ENCODE data around the gene PON1. TPM values are rescaled to one million over a fixed set of nuclear protein-coding genes. Genes with fewer than 3 reads are reported as not detected.

The PON1 gene
- total RNA-seq, 4 donors from 2014 or later, result not detected

DNA sequence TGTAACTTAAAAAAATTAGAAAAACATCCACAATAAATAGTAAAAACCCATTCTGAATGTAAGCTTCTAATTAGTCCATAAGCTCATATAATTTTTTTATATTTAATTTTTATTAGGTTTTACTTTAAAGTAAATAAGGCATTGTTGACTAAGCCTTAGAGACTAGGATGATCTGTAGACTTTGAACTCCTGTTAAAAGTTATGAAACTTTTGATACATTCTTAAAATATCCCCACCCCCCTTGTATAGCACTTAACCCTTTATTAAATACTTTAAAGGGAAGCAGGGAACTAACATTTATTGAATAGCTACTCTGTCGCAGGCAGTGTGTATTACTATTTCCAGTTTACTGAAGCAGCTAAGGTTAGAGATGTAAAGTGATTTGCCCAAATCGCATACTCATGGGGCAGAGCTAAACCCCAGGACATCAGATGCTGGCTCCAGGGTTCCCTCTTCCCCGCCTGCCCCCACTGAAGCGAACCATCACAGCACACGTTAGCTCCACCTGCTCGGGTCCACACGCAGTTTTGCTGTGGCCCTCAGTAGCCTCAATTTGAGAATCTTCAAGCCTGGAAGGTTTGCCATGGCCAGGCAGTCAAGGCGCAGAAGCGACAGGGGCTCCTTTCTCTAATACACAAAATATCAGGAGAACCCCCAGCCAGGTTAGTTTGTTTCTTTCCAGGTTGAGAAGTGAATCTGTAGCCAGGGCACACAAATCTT is 762 bp downstream of the PON1 start:
- intact Hi-C loops (cut with DNase I), result no loop called here
- WGBS, 2 donors, result 84 to 90% methylated on average over 9 of the region's 9 CpGs
- no peak overlapping the region for H3K4me3 ChIP-seq (replicated peaks in 1 of 3)
- no peaks in the 10 kb centered on the region for H3K36me3 ChIP-seq
- DNase-seq, result no peak
- H3K27me3 ChIP-seq, result no peaks in the 10 kb centered on the region
- no peaks in the 10 kb centered on the region for H3K4me1 ChIP-seq
- H3K9me3 ChIP-seq, result no peaks in the 10 kb centered on the region
- TF ChIP-seq CTCF (IDR thresholded peaks at IDR 0.05), result no peak
- TF ChIP-seq POLR2A (IDR thresholded peaks at IDR 0.05), result no peak
- H3K27ac ChIP-seq, result no peak overlapping the region

- 58 to 74% methylated on average over 2 of the region's 2 CpGs for WGBS, 2 donors
- Histone ChIP-seq H3K27ac (no peak overlapping the region), H3K27me3 (no peaks in the 10 kb centered on the region), H3K4me3 (replicated peaks in 1 of 3) (no peak overlapping the region), H3K9me3 (no peaks in the 10 kb centered on the region), H3K4me1 (no peaks in the 10 kb centered on the region), H3K36me3 (no peaks in the 10 kb centered on the region)
- no peak for DNase-seq
- TF ChIP-seq POLR2A (IDR thresholded peaks at IDR 0.05) (no peak), CTCF (IDR thresholded peaks at IDR 0.05) (no peak)
- intact Hi-C loops (cut with DNase I), result no loop called here
Measured at GRCh38 chr7:95322854-95323253, 1.5 kb downstream of the PON1 start.

- H3K9me3 ChIP-seq, result no peaks in the 10 kb centered on the region
- H3K27ac ChIP-seq, result no peak overlapping the region
- TF ChIP-seq POLR2A (IDR thresholded peaks at IDR 0.05) (no peak), CTCF (IDR thresholded peaks at IDR 0.05) (no peak)
- 78 to 83% methylated on average over 8 of the region's 8 CpGs for WGBS, 2 donors
- H3K4me1 ChIP-seq, result no peaks in the 10 kb centered on the region
- no peaks in the 10 kb centered on the region for H3K27me3 ChIP-seq
- no peak for DNase-seq
- H3K4me3 ChIP-seq (replicated peaks in 1 of 3), result no peak overlapping the region
- intact Hi-C loops (cut with DNase I), result no loop called here
- no peaks in the 10 kb centered on the region for H3K36me3 ChIP-seq
Measured at GRCh38 chr7:95322396-95322795, 1.9 kb downstream of the PON1 start.

DNA sequence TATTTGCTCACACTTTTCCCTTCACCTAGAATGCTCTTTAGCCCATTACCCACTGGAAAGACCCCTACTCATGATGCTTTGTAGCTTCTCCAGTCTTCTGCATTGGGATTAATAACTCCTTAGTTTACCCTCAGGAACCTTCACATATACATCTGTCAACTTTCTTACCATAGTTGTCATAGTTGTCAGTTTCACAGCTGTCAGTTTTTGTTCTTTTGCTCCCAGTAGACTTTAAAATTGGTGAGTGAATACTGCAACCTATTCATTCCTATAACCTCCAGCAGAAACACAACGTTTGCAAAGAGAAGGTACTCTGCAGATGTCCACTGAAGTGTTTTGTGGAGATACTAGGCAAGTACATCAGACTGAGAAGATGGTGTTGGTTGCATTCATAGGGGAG is 2.6 kb downstream of the PON1 start:
- no peaks in the 10 kb centered on the region for H3K36me3 ChIP-seq
- 69 to 72% methylated on average over 1 of the region's 1 CpG for WGBS, 2 donors
- H3K27me3 ChIP-seq, result no peaks in the 10 kb centered on the region
- no peak for DNase-seq
- no peaks in the 10 kb centered on the region for H3K4me1 ChIP-seq
- TF ChIP-seq CTCF (IDR thresholded peaks at IDR 0.05) (no peak), POLR2A (IDR thresholded peaks at IDR 0.05) (no peak)
- H3K27ac ChIP-seq, result no peak overlapping the region
- no peaks in the 10 kb centered on the region for H3K9me3 ChIP-seq
- no peak overlapping the region for H3K4me3 ChIP-seq (replicated peaks in 1 of 3)
- intact Hi-C loops (cut with DNase I), result no loop called here

- 96 to 100% methylated on average over 1 of the region's 1 CpG for WGBS, 2 donors
- intact Hi-C loops (cut with DNase I), result no loop called here
- Histone ChIP-seq H3K36me3 (no peaks in the 10 kb centered on the region), H3K4me3 (replicated peaks in 1 of 3) (no peak overlapping the region), H3K27me3 (no peaks in the 10 kb centered on the region), H3K27ac (no peak overlapping the region), H3K4me1 (no peaks in the 10 kb centered on the region), H3K9me3 (no peaks in the 10 kb centered on the region)
- DNase-seq, result no peak
- TF ChIP-seq CTCF (IDR thresholded peaks at IDR 0.05) (no peak), POLR2A (IDR thresholded peaks at IDR 0.05) (no peak)
Measured at GRCh38 chr7:95320651-95321050, 3.7 kb downstream of the PON1 start.

All from thyroid gland (tissue), 4 donors.